Keratinocyte (primary cell): ENCODE measurements around the gene STS. TPM values are rescaled to one million over a fixed set of nuclear protein-coding genes. Genes with fewer than 3 reads are reported as not detected.

Source experiments
- DNase-seq: peaks from one replicate; pipeline ENCODE4 v3.0.0-alpha.2; 2011; ENCODE audit warnings: low read depth, missing footprints, low spot score
- FAIRE-seq: peaks from 2 replicates; lab custom pipeline; 2011; peaks lifted over from hg19 to GRCh38; lab: Jason Lieb, UNC
- H2AFZ ChIP-seq: 2 replicates; pipeline ENCODE4 v1.6.0; 2012; ENCODE audit warnings: low read length, control low read depth, inconsistent platforms; ENCODE audit not compliant: control insufficient read depth
- H3K27ac ChIP-seq: 2 replicates; pipeline ENCODE4 v1.5.1; 2011; ENCODE audit warnings: low read length; ENCODE audit not compliant: control insufficient read depth, insufficient read depth
- H3K27me3 ChIP-seq: 3 replicates; pipeline ENCODE4 v1.6.0; 2011; ENCODE audit warnings: low read length; ENCODE audit not compliant: control insufficient read depth, insufficient read depth; ENCODE audit errors: extremely low read depth
- H3K36me3 ChIP-seq, 2 experiments: 2 replicates in 1 of 2; 3 replicates in 1 of 2; pipeline ENCODE4 v1.5.1; 2011; ENCODE audit warnings: low read length in 2 of 2, mild to moderate bottlenecking in 1 of 2; ENCODE audit not compliant: control insufficient read depth in 2 of 2, insufficient read depth in 2 of 2; ENCODE audit errors: extremely low read depth in 1 of 2
- H3K4me1 ChIP-seq: 3 replicates; pipeline ENCODE4 v1.5.1; 2011; ENCODE audit warnings: low read length; ENCODE audit not compliant: control insufficient read depth, insufficient read depth; ENCODE audit errors: extremely low read depth
- H3K4me2 ChIP-seq: 3 replicates; pipeline ENCODE4 v1.6.0; 2011; ENCODE audit warnings: low read depth, low read length; ENCODE audit not compliant: control insufficient read depth, insufficient read depth; ENCODE audit errors: extremely low read depth
- H3K4me3 ChIP-seq, 3 experiments: fragments of 200-600 bp in 1 of 3; sonication (generic) in 1 of 3; 2 replicates in 2 of 3; 3 replicates in 1 of 3; pipeline ENCODE4 v1.5.1; 2011 to 2016; ENCODE audit warnings: low read length in 3 of 3, mild to moderate bottlenecking in 3 of 3, control low read depth in 2 of 3, inconsistent platforms in 1 of 3, low read depth in 1 of 3, mixed read lengths in 1 of 3, mixed run types in 1 of 3, moderate library complexity in 1 of 3; ENCODE audit not compliant: control insufficient read depth in 2 of 3, insufficient read depth in 2 of 3; ENCODE audit errors: extremely low read depth in 1 of 3
- H3K79me2 ChIP-seq: 2 replicates; pipeline ENCODE4 v1.6.0; 2012; ENCODE audit warnings: low read length; ENCODE audit not compliant: control insufficient read depth, insufficient read depth
- H3K9ac ChIP-seq: 3 replicates; pipeline ENCODE4 v1.6.0; 2011; ENCODE audit warnings: low read length; ENCODE audit not compliant: control insufficient read depth, insufficient read depth; ENCODE audit errors: extremely low read depth
- H3K9me1 ChIP-seq: 3 replicates; pipeline ENCODE4 v1.6.0; 2011; ENCODE audit warnings: low read length; ENCODE audit not compliant: control insufficient read depth, insufficient read depth; ENCODE audit errors: extremely low read depth
- H3K9me3 ChIP-seq: 2 replicates; pipeline ENCODE4 v1.5.1; 2012; ENCODE audit warnings: low read depth, low read length; ENCODE audit not compliant: control insufficient read depth
- H4K20me1 ChIP-seq: 3 replicates; pipeline ENCODE4 v1.6.0; 2011; ENCODE audit warnings: low read length; ENCODE audit not compliant: control insufficient read depth, insufficient read depth; ENCODE audit errors: extremely low read depth
- CTCF ChIP-seq, 3 experiments: IDR thresholded peaks in 1 of 3; conservative IDR thresholded peaks in 1 of 3; optimal IDR thresholded peaks in 1 of 3; 2 replicates in 2 of 3; 3 replicates in 1 of 3; pipeline versions ENCODE3 to v1.5.1; 2011; ENCODE audit warnings: low read length in 3 of 3, mild to moderate bottlenecking in 3 of 3, moderate library complexity in 2 of 3, control low read depth in 1 of 3, inconsistent platforms in 1 of 3; ENCODE audit not compliant: insufficient read depth in 2 of 3; ENCODE audit errors: extremely low read depth in 1 of 3
- EZH2 ChIP-seq: IDR thresholded peaks from one replicate; pipeline ENCODE4 v1.6.1; 2012; ENCODE audit warnings: inconsistent platforms, mild to moderate bottlenecking, low read length, moderate library complexity
- dilution Hi-C: fragments of 300-500 bp; cut with MboI; formaldehyde crosslinking; loops from one replicate; pipeline ENCODE4 v1.7.0; 2020; ENCODE audit warnings: low sequenced_read_pairs; ENCODE audit not compliant: extremely low pct_ligation_motif_present
- polyA plus RNA-seq, 5 experiments: library from polyadenylated mRNA; depleted of rRNA in 3 of 5; stranded (reverse) in 3 of 5; stranded (forward) in 1 of 5; unstranded in 1 of 5; fragments of >200 nt; gene quantifications; 1 replicate in 1 of 5; 2 replicates in 3 of 5; 3 replicates in 1 of 5; pipeline versions ENCODE4 v1.2.1 to v1.2.3, GENCODE V29; 2011 to 2012; ENCODE audit warnings: missing spikeins in 2 of 5, low read depth in 1 of 5, low replicate concordance in 1 of 5

Gene STS
- polyA plus RNA-seq, 1 donor (not counting 4 experiments of a cell fraction or from before 2014, with no cell fraction given) = 2.9 TPM

GRCh38 chrX:7153231-7153630 is 5.7 kb downstream of the STS start:
- dilution Hi-C loops = no loop called here
- no peak overlapping the region for H3K27ac ChIP-seq
- H3K36me3 ChIP-seq = no peaks in the 10 kb centered on the region
- no peak overlapping the region for H2AFZ ChIP-seq
- H3K4me3 ChIP-seq = no peak overlapping the region
- no peak overlapping the region for H3K4me2 ChIP-seq
- no peak overlapping the region for H3K9ac ChIP-seq
- H3K27me3 ChIP-seq = no peaks in the 10 kb centered on the region
- no peak for DNase-seq
- no peaks in the 10 kb centered on the region for H4K20me1 ChIP-seq
- TF ChIP-seq EZH2 = no peak
- TF ChIP-seq CTCF (optimal IDR thresholded peaks at IDR 0.05 in 1 of 3, IDR thresholded peaks at IDR 0.05 in 1 of 3, conservative IDR thresholded peaks at IDR 0.05 in 1 of 3; ENCODE audit: extremely low read depth in 1 of 3, insufficient read depth in 2 of 3, low read length in 3 of 3) = no peak
- no peaks in the 10 kb centered on the region for H3K9me1 ChIP-seq
- H3K79me2 ChIP-seq = peaks cover 2% of the 10 kb centered on the region
- H3K9me3 ChIP-seq = no peaks in the 10 kb centered on the region
- no peaks in the 10 kb centered on the region for H3K4me1 ChIP-seq
- no peak for FAIRE-seq

GRCh38 chrX:7154041-7154597 is 6.6 kb downstream of the STS start:
- peaks cover 9% of the 10 kb centered on the region for H3K4me1 ChIP-seq
- no peaks in the 10 kb centered on the region for H3K36me3 ChIP-seq
- peaks cover 3% of the 10 kb centered on the region for H3K9me1 ChIP-seq
- H3K27ac ChIP-seq = no peak overlapping the region
- no peaks in the 10 kb centered on the region for H3K79me2 ChIP-seq
- no peaks in the 10 kb centered on the region for H3K27me3 ChIP-seq
- TF ChIP-seq CTCF (optimal IDR thresholded peaks at IDR 0.05 in 1 of 3, IDR thresholded peaks at IDR 0.05 in 1 of 3, conservative IDR thresholded peaks at IDR 0.05 in 1 of 3; ENCODE audit: extremely low read depth in 1 of 3, insufficient read depth in 2 of 3, low read length in 3 of 3) = no peak
- no peak for TF ChIP-seq EZH2
- dilution Hi-C loops = no loop called here
- H3K4me2 ChIP-seq = no peak overlapping the region
- no peaks in the 10 kb centered on the region for H3K9me3 ChIP-seq
- no peaks in the 10 kb centered on the region for H4K20me1 ChIP-seq
- FAIRE-seq (no peak), DNase-seq (no peak)
- H2AFZ ChIP-seq = no peak overlapping the region
- no peak overlapping the region for H3K9ac ChIP-seq
- H3K4me3 ChIP-seq = no peak overlapping the region
